Naive thymus-derived CD8-positive, alpha-beta T cell (primary cell): ENCODE results near the gene ORAI3. TPM values are rescaled to one million over a fixed set of nuclear protein-coding genes. Genes with fewer than 3 reads are reported as not detected.

ENCODE experiments used
- ATAC-seq, 2 donors: fragments of 150-1000 bp; cut with Tn5 transposase in 1 of 2; sonication (Bioruptor Pico), chemical (Tn5 transposase) in 1 of 2; 1 replicate in 1 of 2; 2 replicates in 1 of 2; pipeline ENCODE4 v1.10.0; 2021; ENCODE audit warnings: mild to moderate bottlenecking in 2 of 2, moderate library complexity in 2 of 2
- POLR2A ChIA-PET: fragments of 350-600 bp; sonication (Branson Sonifier 250); formaldehyde crosslinking; loops from one replicate; lab custom pipeline; 2021; ENCODE audit warnings: antibody characterized with exemption; lab: Charles Lee
- DNase-seq, 10 donors: peaks; one replicate each; pipeline versions ENCODE4 v3.0.0 to v3.0.0-alpha.2; 2020 to 2022
- H3K27ac Mint-ChIP-seq, 10 donors: one replicate each; pipeline ENCODE4 v1.8.0; 2020 to 2022; ENCODE audit warnings: mild to moderate bottlenecking in 10 of 10, mixed read lengths in 10 of 10, moderate library complexity in 4 of 10, inconsistent platforms in 1 of 10
- H3K27me3 Mint-ChIP-seq, 5 donors: one replicate each; pipeline ENCODE4 v1.8.0; 2021 to 2022; ENCODE audit warnings: mixed read lengths in 5 of 5
- H3K36me3 Mint-ChIP-seq, 3 donors: one replicate each; pipeline ENCODE4 v1.8.0; 2020 to 2022; ENCODE audit warnings: mixed read lengths in 3 of 3, mild to moderate bottlenecking in 2 of 3, inconsistent platforms in 1 of 3
- H3K4me1 Mint-ChIP-seq, 4 donors: one replicate each; pipeline ENCODE4 v1.8.0; 2021 to 2022; ENCODE audit warnings: mixed read lengths in 4 of 4
- H3K4me3 Mint-ChIP-seq, 10 donors: one replicate each; pipeline ENCODE4 v1.8.0; 2020 to 2022; ENCODE audit warnings: mild to moderate bottlenecking in 10 of 10, mixed read lengths in 10 of 10, moderate library complexity in 6 of 10, inconsistent platforms in 1 of 10
- H3K9me3 Mint-ChIP-seq, 9 donors: one replicate each; pipeline ENCODE4 v1.8.0; 2020 to 2022; ENCODE audit warnings: mixed read lengths in 9 of 9, mild to moderate bottlenecking in 3 of 9, inconsistent platforms in 1 of 9, moderate library complexity in 1 of 9
- polyA plus RNA-seq, 3 donors: library from polyadenylated mRNA; unstranded; fragments of 300-500 nt; fragmentation: Illumina TruSeq; gene quantifications; one replicate each; pipeline ENCODE4 v1.2.3, GENCODE V29; 2021
- total RNA-seq, 8 experiments: library from RNA in 2 of 8; stranded (reverse) in 2 of 8; gene quantifications; one replicate each; pipeline ENCODE4 v1.2.3 and lab custom pipeline; 2021 to 2026

The ORAI3 gene
- total and polyA plus RNA-seq, 5 experiments from 2014 or later, result 15.2 to 20.8 (median 16.0) TPM

GRCh38 chr16:30964574-30965226 is 15.8 kb downstream of the ORAI3 start:
- Mint-ChIP-seq H3K27me3 (no peaks in the 10 kb centered on the region), H3K27ac (peak overlapping the region in 3 of 10 donors; percentile 29 to 70 (median 53)), H3K4me1 (peaks cover 10 to 24% (median 23%) of the 10 kb centered on the region in 4 donors), H3K9me3 (no peaks in the 10 kb centered on the region), H3K4me3 (no peak overlapping the region), H3K36me3 (peaks cover 0 to 92% (median 21%) of the 10 kb centered on the region in 3 donors)
- ATAC-seq (no peak), DNase-seq (no peak)
- POLR2A ChIA-PET, result no interaction called here

- DNase-seq (peak in 1 of 10 donors; percentile 51), ATAC-seq (no peak)
- Mint-ChIP-seq H3K9me3 (no peaks in the 10 kb centered on the region), H3K4me1 (peaks cover 2 to 17% (median 16%) of the 10 kb centered on the region in 4 donors), H3K27me3 (no peaks in the 10 kb centered on the region), H3K4me3 (no peak overlapping the region), H3K36me3 (peaks cover 0 to 91% (median 20%) of the 10 kb centered on the region in 3 donors), H3K27ac (peak overlapping the region in 1 of 10 donors; percentile 70)
- POLR2A ChIA-PET, result no interaction called here
These were observed 16.6 kb downstream of the ORAI3 start for GRCh38 chr16:30965436-30965835.

DNA sequence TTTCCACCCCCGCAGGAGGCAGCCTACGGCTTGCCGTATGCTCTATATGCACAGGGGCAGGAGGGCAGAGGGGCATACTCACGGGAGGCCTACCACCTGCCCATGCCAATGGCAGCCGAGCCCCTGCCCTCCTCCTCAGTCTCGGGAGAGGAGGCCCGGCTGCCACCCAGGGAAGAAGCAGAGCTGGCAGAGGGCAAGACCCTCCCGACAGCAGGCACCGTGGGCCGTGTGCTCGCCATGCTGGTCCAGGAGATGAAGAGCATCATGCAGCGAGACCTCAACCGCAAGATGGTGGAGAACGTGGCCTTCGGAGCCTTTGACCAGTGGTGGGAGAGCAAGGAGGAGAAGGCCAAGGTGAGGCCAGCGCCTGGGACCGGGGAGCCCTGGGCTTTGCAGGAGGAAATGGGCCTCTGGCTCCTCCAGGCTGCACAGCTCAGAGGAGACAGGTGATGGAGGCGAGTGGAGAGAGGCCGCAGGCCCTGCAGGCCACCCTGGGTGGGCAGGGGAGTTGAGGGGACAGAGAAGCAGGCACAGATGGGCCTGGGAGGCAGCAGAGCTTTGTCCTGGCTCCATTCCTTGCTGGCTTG is 17.3 kb downstream of the ORAI3 start:
- Mint-ChIP-seq H3K4me1 (peaks cover 0 to 21% (median 16%) of the 10 kb centered on the region in 4 donors), H3K36me3 (peaks cover 0 to 91% (median 24%) of the 10 kb centered on the region in 3 donors), H3K27ac (peak overlapping the region in 1 of 10 donors; percentile 80), H3K4me3 (peak overlapping the region in 1 of 10 donors; percentile 47), H3K27me3 (no peaks in the 10 kb centered on the region), H3K9me3 (no peaks in the 10 kb centered on the region)
- POLR2A ChIA-PET, result no interaction called here
- DNase-seq (peak in 1 of 10 donors; percentile 55), ATAC-seq (no peak)

GRCh38 chr16:30967795-30968194 is 18.9 kb downstream of the ORAI3 start:
- Mint-ChIP-seq H3K27ac (no peak overlapping the region), H3K9me3 (no peaks in the 10 kb centered on the region), H3K27me3 (no peaks in the 10 kb centered on the region), H3K4me3 (no peak overlapping the region), H3K36me3 (peaks cover 0 to 91% (median 25%) of the 10 kb centered on the region in 3 donors), H3K4me1 (peaks cover 0 to 25% (median 16%) of the 10 kb centered on the region in 4 donors)
- DNase-seq (no peak), ATAC-seq (no peak)
- POLR2A ChIA-PET, result interaction anchor here (0.7 to 1.6 kb wide), 2 partner anchors 53 to 213 kb away, joined by 3 to 4 read pairs; partner anchors contain the start of gene FUS

GRCh38 chr16:30969246-30969842 is 20.5 kb downstream of the ORAI3 start:
- H3K9me3 Mint-ChIP-seq, result no peaks in the 10 kb centered on the region
- peaks cover 0 to 34% (median 24%) of the 10 kb centered on the region in 4 donors for H3K4me1 Mint-ChIP-seq
- H3K36me3 Mint-ChIP-seq, result peaks cover 0 to 92% (median 30%) of the 10 kb centered on the region in 3 donors
- H3K27me3 Mint-ChIP-seq, result no peaks in the 10 kb centered on the region
- no peak overlapping the region for H3K27ac Mint-ChIP-seq
- POLR2A ChIA-PET, result interaction anchor here (1.6 kb wide), 1 partner anchor 9 kb away, joined by 4 read pairs; no protein-coding TSS in a partner anchor
- no peak overlapping the region for H3K4me3 Mint-ChIP-seq
- ATAC-seq, result no peak
- DNase-seq, result peak in 1 of 10 donors; percentile 37

DNA sequence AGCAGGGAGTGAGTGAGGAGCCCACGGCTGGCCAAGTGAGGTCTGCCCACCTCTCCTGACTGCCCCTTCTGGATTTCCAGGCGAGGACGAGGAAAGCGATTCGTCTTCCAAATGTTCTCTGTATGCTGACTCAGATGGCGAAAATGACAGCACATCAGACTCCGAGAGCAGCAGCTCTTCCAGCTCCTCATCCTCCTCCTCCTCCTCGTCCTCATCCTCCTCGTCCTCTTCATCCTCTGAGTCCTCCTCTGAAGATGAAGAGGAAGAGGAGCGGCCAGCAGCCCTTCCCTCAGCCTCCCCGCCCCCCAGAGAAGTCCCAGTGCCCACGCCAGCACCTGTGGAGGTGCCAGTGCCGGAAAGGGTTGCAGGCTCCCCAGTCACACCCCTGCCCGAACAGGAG is 22.4 kb downstream of the ORAI3 start:
- DNase-seq, result peak in 1 of 10 donors; percentile 26
- POLR2A ChIA-PET, result interaction anchor here (1.2 kb wide), 1 partner anchor 140 kb away, joined by 3 read pairs; no protein-coding TSS in a partner anchor
- no peaks in the 10 kb centered on the region for H3K27me3 Mint-ChIP-seq
- H3K4me3 Mint-ChIP-seq, result no peak overlapping the region
- no peak for ATAC-seq
- peaks cover 0 to 26% (median 21%) of the 10 kb centered on the region in 4 donors for H3K4me1 Mint-ChIP-seq
- peaks cover 0 to 92% (median 34%) of the 10 kb centered on the region in 3 donors for H3K36me3 Mint-ChIP-seq
- H3K9me3 Mint-ChIP-seq, result no peaks in the 10 kb centered on the region
- peak overlapping the region in 1 of 10 donors; percentile 68 for H3K27ac Mint-ChIP-seq

DNA sequence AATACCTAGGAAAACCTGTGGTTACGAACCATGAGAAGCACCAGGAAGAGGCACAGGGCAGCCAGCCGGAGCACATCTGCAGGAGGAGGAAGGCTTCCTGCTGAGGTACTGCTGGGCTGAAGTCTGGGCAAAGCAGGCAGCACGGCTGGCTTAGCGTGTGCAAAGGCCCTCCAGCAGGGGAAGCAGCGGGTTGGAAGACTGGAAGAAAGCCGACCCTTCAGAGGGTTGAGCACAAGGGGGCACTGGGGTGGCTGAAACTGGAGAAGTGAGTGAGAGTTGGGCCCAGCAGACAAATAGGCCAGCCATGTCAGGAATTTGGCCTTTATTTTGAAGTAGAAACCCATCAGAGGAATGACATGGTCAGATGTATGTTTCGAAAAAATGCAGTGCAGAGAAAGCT is 24.0 kb downstream of the ORAI3 start:
- peaks cover 0 to 25% (median 22%) of the 10 kb centered on the region in 4 donors for H3K4me1 Mint-ChIP-seq
- peaks cover 0 to 90% (median 24%) of the 10 kb centered on the region in 3 donors for H3K36me3 Mint-ChIP-seq
- H3K9me3 Mint-ChIP-seq, result no peaks in the 10 kb centered on the region
- H3K27ac Mint-ChIP-seq, result peak overlapping the region in 2 of 10 donors; percentile 46 to 69
- no peak overlapping the region for H3K4me3 Mint-ChIP-seq
- DNase-seq (no peak), ATAC-seq (no peak)
- H3K27me3 Mint-ChIP-seq, result no peaks in the 10 kb centered on the region
- POLR2A ChIA-PET, result no interaction called here

DNA sequence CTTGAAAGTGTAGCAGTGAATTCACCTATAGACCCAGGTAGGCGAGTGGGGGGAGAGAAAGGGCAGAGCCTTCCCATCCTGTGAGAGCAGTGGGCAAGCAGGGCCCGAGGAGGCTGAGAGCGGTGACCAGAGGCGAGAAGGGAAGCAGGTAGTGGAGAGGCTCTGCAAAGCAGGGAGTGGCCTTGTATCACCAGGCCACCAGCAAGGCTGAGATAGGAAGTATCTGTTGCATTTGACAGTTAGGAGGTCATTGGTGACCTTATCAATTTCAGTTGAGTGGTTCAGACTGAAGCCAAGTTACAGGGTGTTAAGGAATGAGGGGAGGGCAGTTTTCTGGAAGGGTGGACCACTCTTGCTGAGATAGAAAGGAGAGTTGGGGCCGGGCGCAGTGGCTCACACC is 25.5 kb downstream of the ORAI3 start:
- no peaks in the 10 kb centered on the region for H3K27me3 Mint-ChIP-seq
- no peaks in the 10 kb centered on the region for H3K9me3 Mint-ChIP-seq
- H3K36me3 Mint-ChIP-seq, result peaks cover 0 to 87% (median 26%) of the 10 kb centered on the region in 3 donors
- H3K4me3 Mint-ChIP-seq, result no peak overlapping the region
- H3K27ac Mint-ChIP-seq, result peak overlapping the region in 4 of 10 donors; percentile 5 to 76 (median 35)
- ATAC-seq, result no peak
- peaks cover 0 to 26% (median 23%) of the 10 kb centered on the region in 4 donors for H3K4me1 Mint-ChIP-seq
- no peak for DNase-seq
- POLR2A ChIA-PET, result interaction anchor here (0.7 kb wide), 1 partner anchor 181 kb away, joined by 3 read pairs; no protein-coding TSS in a partner anchor

GRCh38 chr16:30976486-30976885 is 27.6 kb downstream of the ORAI3 start:
- H3K27me3 Mint-ChIP-seq, result no peaks in the 10 kb centered on the region
- DNase-seq, result no peak
- peak overlapping the region in 1 of 10 donors; percentile 71 for H3K4me3 Mint-ChIP-seq
- H3K4me1 Mint-ChIP-seq, result peaks cover 0 to 24% (median 19%) of the 10 kb centered on the region in 4 donors
- peak overlapping the region in 3 of 10 donors; percentile 20 to 76 (median 59) for H3K27ac Mint-ChIP-seq
- no peaks in the 10 kb centered on the region for H3K9me3 Mint-ChIP-seq
- no peak for ATAC-seq
- H3K36me3 Mint-ChIP-seq, result peaks cover 0 to 81% (median 21%) of the 10 kb centered on the region in 3 donors
- POLR2A ChIA-PET, result no interaction called here

- Mint-ChIP-seq H3K36me3 (peaks cover 0 to 78% (median 19%) of the 10 kb centered on the region in 3 donors), H3K4me1 (peaks cover 0 to 22% (median 18%) of the 10 kb centered on the region in 4 donors), H3K9me3 (no peaks in the 10 kb centered on the region), H3K27ac (peak overlapping the region in 2 of 10 donors; percentile 40 to 57), H3K4me3 (no peak overlapping the region), H3K27me3 (no peaks in the 10 kb centered on the region)
- POLR2A ChIA-PET, result interaction anchor here (0.6 to 1.6 kb wide), 4 partner anchors 8 to 281 kb away, joined by 3 to 6 read pairs (median 4); no protein-coding TSS in a partner anchor
- DNase-seq, result peak in 2 of 10 donors; percentile 14 to 62
- peak in 1 of 2 donors; percentile 42 for ATAC-seq
These were observed 28.6 kb downstream of the ORAI3 start for GRCh38 chr16:30977502-30977901.

GRCh38 chr16:30979170-30980022 is 30.5 kb downstream of the ORAI3 start:
- ATAC-seq (no peak), DNase-seq (peak in 1 of 10 donors; percentile 48)
- Mint-ChIP-seq H3K27ac (peak overlapping the region in 1 of 10 donors; percentile 59), H3K27me3 (no peaks in the 10 kb centered on the region), H3K9me3 (no peaks in the 10 kb centered on the region), H3K4me3 (no peak overlapping the region), H3K4me1 (peaks cover 0 to 12% (median 8%) of the 10 kb centered on the region in 4 donors), H3K36me3 (peaks cover 0 to 70% (median 11%) of the 10 kb centered on the region in 3 donors)
- POLR2A ChIA-PET, result interaction anchor here (1.6 kb wide), 1 partner anchor 10 kb away, joined by 4 read pairs; no protein-coding TSS in a partner anchor

GRCh38 chr16:30980023-30980371 is 31.1 kb downstream of the ORAI3 start:
- ATAC-seq, result no peak
- H3K36me3 Mint-ChIP-seq, result peaks cover 0 to 65% (median 10%) of the 10 kb centered on the region in 3 donors
- no peaks in the 10 kb centered on the region for H3K27me3 Mint-ChIP-seq
- DNase-seq, result no peak
- H3K4me1 Mint-ChIP-seq, result peaks cover 0 to 11% (median 8%) of the 10 kb centered on the region in 4 donors
- H3K4me3 Mint-ChIP-seq, result no peak overlapping the region
- POLR2A ChIA-PET, result no interaction called here
- H3K9me3 Mint-ChIP-seq, result no peaks in the 10 kb centered on the region
- no peak overlapping the region for H3K27ac Mint-ChIP-seq
